ENCODE measurements around the gene FBN2.

The FBN2 gene

DNA sequence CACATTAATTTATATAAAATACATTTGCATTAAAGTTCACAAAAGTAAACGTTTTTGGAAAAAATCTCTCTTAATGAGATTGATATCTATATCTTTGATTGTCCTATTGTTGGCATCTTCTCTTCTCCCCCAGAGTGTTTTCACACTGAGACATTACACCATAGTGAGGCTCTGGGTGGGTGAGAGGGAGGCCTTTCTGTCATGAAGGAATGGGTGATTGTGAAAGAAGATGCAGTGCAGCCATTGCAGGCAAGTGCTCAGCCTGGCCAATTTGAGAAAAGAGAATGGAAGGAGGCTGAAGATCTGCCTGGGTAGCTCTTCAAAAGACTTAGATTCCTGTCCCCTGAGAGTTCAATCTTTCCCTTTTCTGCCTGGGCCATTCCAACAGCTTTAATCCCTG, 313.7 kb downstream of the FBN2 start:
- DNase-seq (ENCODE audit: insufficient read length, low spot score) (no peak), FAIRE-seq (no peak)
- no peak for TF ChIP-seq POLR2A (IDR thresholded peaks at IDR 0.05; ENCODE audit: low read depth, low read length)

GRCh38 chr5:128220841-128221240, 317.2 kb downstream of the FBN2 start:
- FAIRE-seq (no peak), DNase-seq (ENCODE audit: insufficient read length, low spot score) (no peak)
- no peak for TF ChIP-seq POLR2A (IDR thresholded peaks at IDR 0.05; ENCODE audit: low read depth, low read length)

DNA sequence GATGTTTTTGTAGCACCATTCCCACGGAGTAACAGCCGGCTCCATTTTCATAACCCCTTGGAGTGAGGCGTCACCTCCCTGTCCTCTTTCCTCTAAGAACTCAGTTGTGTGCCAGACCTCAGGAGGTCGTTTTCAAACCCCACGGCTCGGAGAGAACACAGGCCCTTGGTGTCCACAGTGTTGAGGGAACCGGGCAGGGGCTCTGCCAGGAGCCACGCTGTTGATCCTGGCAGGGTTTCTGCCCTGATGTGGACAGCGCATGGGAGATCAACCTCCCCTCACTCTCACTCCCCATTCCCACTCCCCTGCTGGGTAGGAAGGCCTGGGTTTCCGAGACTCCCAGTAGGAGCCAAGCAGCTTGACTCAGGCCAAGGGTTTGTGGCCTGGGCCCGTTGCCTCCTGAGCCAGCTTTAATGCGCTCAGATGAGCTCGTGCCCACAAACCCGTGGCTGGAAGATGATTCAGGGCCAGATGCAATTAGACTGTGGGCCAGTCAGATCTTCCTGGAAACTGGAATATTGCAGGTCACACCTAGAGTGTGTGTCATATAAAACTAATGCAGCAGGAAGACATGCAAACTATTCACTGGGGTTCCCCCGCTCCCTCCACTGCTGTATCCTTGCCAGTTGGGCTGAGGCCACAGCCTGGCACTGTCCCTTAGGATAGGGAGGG, 321.0 kb downstream of the FBN2 start:
- peak; percentile 73 for FAIRE-seq
- peak; percentile 37 for DNase-seq (ENCODE audit: insufficient read length, low spot score)
- TF ChIP-seq POLR2A (IDR thresholded peaks at IDR 0.05; ENCODE audit: low read depth, low read length), result no peak

DNA sequence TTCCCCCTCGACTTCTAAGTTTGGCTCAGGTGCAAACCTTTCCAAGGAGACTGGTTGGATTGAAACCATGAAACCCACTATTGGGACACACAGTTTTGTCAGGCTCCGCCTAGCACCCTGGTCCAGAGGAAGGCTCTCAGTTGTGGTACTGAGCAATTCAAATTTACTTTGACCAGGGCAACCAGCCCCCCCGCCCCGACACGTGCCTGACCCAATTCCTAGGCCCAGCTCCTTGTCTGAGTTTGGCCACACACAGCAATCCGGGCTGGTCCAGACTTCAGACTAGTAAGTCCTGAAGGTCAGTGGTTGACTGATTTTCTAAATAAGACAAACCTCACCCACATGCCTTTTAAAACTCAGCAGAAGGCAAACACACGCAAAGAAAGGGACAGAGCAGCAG, 321.8 kb downstream of the FBN2 start:
- TF ChIP-seq POLR2A (IDR thresholded peaks at IDR 0.05; ENCODE audit: low read depth, low read length), result no peak
- DNase-seq (ENCODE audit: insufficient read length, low spot score) (no peak), FAIRE-seq (no peak)

DNA sequence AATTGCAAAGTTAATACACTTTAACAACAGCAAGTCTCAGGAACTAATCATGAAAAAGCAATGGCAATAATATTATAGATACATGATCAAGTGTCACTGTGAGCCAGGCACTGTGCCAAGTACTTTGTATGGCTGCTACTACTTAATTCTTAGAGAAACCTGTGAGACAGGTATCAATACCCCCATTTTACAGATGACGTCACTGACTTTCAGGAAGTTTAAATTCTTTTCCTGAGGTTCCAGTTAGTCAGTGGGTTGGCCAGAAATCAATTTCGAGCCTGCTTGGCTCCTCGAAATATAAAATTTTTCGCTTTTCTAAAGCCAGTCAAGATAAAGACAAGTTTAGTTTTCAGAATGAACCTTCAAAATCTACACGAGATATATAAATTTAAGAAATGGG, 324.2 kb downstream of the FBN2 start:
- FAIRE-seq, result no peak
- no peak for DNase-seq (ENCODE audit: insufficient read length, low spot score)
- no peak for TF ChIP-seq POLR2A (IDR thresholded peaks at IDR 0.05; ENCODE audit: low read depth, low read length)

- no peak for DNase-seq (ENCODE audit: insufficient read length, low spot score)
- peak; percentile 90 for FAIRE-seq
- TF ChIP-seq POLR2A (IDR thresholded peaks at IDR 0.05; ENCODE audit: low read depth, low read length), result no peak
Measured at GRCh38 chr5:128213340-128213739, 324.7 kb downstream of the FBN2 start.

- no peak for FAIRE-seq
- no peak for TF ChIP-seq POLR2A (IDR thresholded peaks at IDR 0.05; ENCODE audit: low read depth, low read length)
- DNase-seq (ENCODE audit: insufficient read length, low spot score), result no peak
Measured at GRCh38 chr5:128212191-128212806, 325.7 kb downstream of the FBN2 start.

GRCh38 chr5:128208436-128208835, 329.6 kb downstream of the FBN2 start:
- FAIRE-seq, result no peak
- no peak for TF ChIP-seq POLR2A (IDR thresholded peaks at IDR 0.05; ENCODE audit: low read depth, low read length)
- no peak for DNase-seq (ENCODE audit: insufficient read length, low spot score)
